ENCODE results near the gene QRSL1.

GRCh38 chr6:106658469-106658868, 29.1 kb downstream of the QRSL1 start:
- no peak for TF ChIP-seq CTCF (IDR thresholded peaks at IDR 0.05)
- no peak for TF ChIP-seq POLR2AphosphoS5 (IDR thresholded peaks at IDR 0.05)
